IPS-18a (cell line): Measurements from ENCODE around the gene IMMP2L.

Source experiments
- H3K27ac ChIP-seq: one replicate; pipeline ENCODE4 v1.5.1; 2013; ENCODE audit warnings: low read length
- H3K27me3 ChIP-seq: one replicate; pipeline ENCODE4 v1.6.1; 2013; ENCODE audit warnings: mild to moderate bottlenecking, low read length; ENCODE audit not compliant: control insufficient read depth, insufficient read depth
- H3K36me3 ChIP-seq: one replicate; pipeline ENCODE4 v1.6.1; 2013; ENCODE audit warnings: low read depth, low read length; ENCODE audit not compliant: control insufficient read depth
- H3K4me1 ChIP-seq: one replicate; pipeline ENCODE4 v1.6.1; 2013; ENCODE audit warnings: low read depth, low read length; ENCODE audit not compliant: control insufficient read depth
- H3K4me3 ChIP-seq: one replicate; pipeline ENCODE4 v1.5.1; 2013; ENCODE audit warnings: low read length
- H3K9ac ChIP-seq: one replicate; pipeline ENCODE4 v1.6.1; 2013; ENCODE audit warnings: mild to moderate bottlenecking, low read length, moderate library complexity
- H3K9me3 ChIP-seq: one replicate; pipeline ENCODE4 v1.6.1; 2013; ENCODE audit warnings: low read depth, low read length; ENCODE audit not compliant: control insufficient read depth

The IMMP2L gene

GRCh38 chr7:111027396-111027795 is 534.9 kb downstream of the IMMP2L start:
- no peaks in the 10 kb centered on the region for H3K9me3 ChIP-seq
- H3K27me3 ChIP-seq = no peaks in the 10 kb centered on the region
- no peaks in the 10 kb centered on the region for H3K36me3 ChIP-seq
- H3K4me3 ChIP-seq = no peak overlapping the region
- H3K4me1 ChIP-seq = peaks cover 26% of the 10 kb centered on the region
- H3K9ac ChIP-seq = no peak overlapping the region
- no peak overlapping the region for H3K27ac ChIP-seq

DNA sequence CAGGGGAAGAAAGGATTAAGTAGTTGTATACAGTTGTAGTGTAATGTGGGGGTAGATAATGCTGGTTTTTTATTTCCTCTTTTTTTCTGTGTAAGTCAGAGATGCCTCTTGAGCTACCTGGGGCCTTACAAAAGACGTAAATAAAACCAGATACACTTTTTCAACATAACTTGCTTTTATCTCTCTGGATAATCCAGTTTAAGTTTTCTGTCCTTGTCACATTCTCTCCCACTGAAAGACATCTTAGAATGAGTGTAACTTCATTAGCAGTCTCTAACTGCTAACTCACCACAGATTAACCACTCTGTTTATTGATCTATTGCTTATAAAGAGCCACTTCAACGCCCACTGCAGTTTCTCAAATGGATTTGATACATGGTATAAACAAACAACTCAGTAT is 535.5 kb downstream of the IMMP2L start:
- no peak overlapping the region for H3K9ac ChIP-seq
- no peak overlapping the region for H3K4me3 ChIP-seq
- H3K27ac ChIP-seq = peak overlapping the region; percentile 15
- peaks cover 26% of the 10 kb centered on the region for H3K4me1 ChIP-seq
- no peaks in the 10 kb centered on the region for H3K27me3 ChIP-seq
- no peaks in the 10 kb centered on the region for H3K9me3 ChIP-seq
- H3K36me3 ChIP-seq = no peaks in the 10 kb centered on the region

- no peak overlapping the region for H3K9ac ChIP-seq
- H3K4me3 ChIP-seq = no peak overlapping the region
- H3K4me1 ChIP-seq = peaks cover 26% of the 10 kb centered on the region
- no peaks in the 10 kb centered on the region for H3K36me3 ChIP-seq
- no peaks in the 10 kb centered on the region for H3K27me3 ChIP-seq
- no peak overlapping the region for H3K27ac ChIP-seq
- H3K9me3 ChIP-seq = no peaks in the 10 kb centered on the region
Measured at GRCh38 chr7:111026343-111026742, 535.9 kb downstream of the IMMP2L start.

DNA sequence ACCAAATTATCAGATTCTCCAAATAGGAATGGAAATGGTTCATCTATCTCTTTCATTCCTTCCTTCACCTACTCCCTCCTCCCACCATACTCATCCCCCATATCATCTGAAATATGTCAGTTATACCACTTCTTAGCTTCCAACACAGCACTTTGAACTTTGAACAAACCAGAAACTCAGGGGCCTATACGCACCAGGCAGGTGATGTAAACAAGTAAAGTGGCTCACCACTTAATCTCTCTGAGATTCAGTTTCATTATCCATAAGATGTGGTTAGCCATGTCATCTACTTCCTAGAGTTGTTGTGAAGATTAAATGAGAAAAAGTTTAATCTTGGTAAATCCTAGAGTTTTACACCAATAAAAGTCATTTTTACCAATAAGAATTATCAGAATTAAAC is 537.3 kb downstream of the IMMP2L start:
- H3K4me1 ChIP-seq = peaks cover 26% of the 10 kb centered on the region
- no peak overlapping the region for H3K4me3 ChIP-seq
- no peaks in the 10 kb centered on the region for H3K9me3 ChIP-seq
- no peaks in the 10 kb centered on the region for H3K36me3 ChIP-seq
- H3K27me3 ChIP-seq = no peaks in the 10 kb centered on the region
- H3K27ac ChIP-seq = no peak overlapping the region
- H3K9ac ChIP-seq = no peak overlapping the region

GRCh38 chr7:111018960-111019736 is 543.1 kb downstream of the IMMP2L start:
- no peak overlapping the region for H3K4me3 ChIP-seq
- H3K4me1 ChIP-seq = peaks cover 11% of the 10 kb centered on the region
- no peaks in the 10 kb centered on the region for H3K36me3 ChIP-seq
- peak overlapping the region; percentile 9 for H3K9ac ChIP-seq
- H3K9me3 ChIP-seq = no peaks in the 10 kb centered on the region
- H3K27ac ChIP-seq = no peak overlapping the region
- H3K27me3 ChIP-seq = no peaks in the 10 kb centered on the region

DNA sequence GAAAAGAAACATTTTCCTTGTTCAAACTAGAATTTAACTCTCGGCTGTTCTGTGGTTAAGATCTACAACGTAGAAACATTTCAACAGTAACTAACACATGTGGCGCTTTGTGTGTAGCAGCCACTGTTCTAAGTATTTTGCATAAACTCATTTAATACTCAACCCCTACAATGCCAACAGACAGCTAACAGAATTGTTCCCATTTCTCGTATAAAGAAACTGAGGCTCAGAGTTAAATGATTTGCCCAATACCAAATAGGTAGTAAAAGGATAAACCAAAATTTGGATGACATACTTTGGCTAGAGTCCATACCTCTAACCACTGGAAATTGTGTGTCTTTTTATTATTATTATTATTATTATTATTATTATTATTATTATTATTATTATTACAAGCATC is 543.8 kb downstream of the IMMP2L start:
- H3K4me3 ChIP-seq = no peak overlapping the region
- no peaks in the 10 kb centered on the region for H3K9me3 ChIP-seq
- no peaks in the 10 kb centered on the region for H3K27me3 ChIP-seq
- no peak overlapping the region for H3K9ac ChIP-seq
- H3K27ac ChIP-seq = no peak overlapping the region
- H3K36me3 ChIP-seq = no peaks in the 10 kb centered on the region
- H3K4me1 ChIP-seq = peaks cover 11% of the 10 kb centered on the region

GRCh38 chr7:111014079-111014478 is 548.2 kb downstream of the IMMP2L start:
- Histone ChIP-seq H3K9ac (no peak overlapping the region), H3K4me3 (no peak overlapping the region), H3K27me3 (no peaks in the 10 kb centered on the region), H3K9me3 (no peaks in the 10 kb centered on the region), H3K36me3 (no peaks in the 10 kb centered on the region), H3K27ac (no peak overlapping the region), H3K4me1 (peaks cover 3% of the 10 kb centered on the region)

- no peaks in the 10 kb centered on the region for H3K4me1 ChIP-seq
Measured at GRCh38 chr7:111012799-111013675, 549.3 kb downstream of the IMMP2L start.

GRCh38 chr7:111012149-111012548 is 550.1 kb downstream of the IMMP2L start:
- no peaks in the 10 kb centered on the region for H3K27me3 ChIP-seq
- H3K9ac ChIP-seq = no peak overlapping the region
- no peaks in the 10 kb centered on the region for H3K36me3 ChIP-seq
- no peaks in the 10 kb centered on the region for H3K4me1 ChIP-seq
- no peak overlapping the region for H3K4me3 ChIP-seq
- H3K9me3 ChIP-seq = no peaks in the 10 kb centered on the region
- no peak overlapping the region for H3K27ac ChIP-seq

More at GRCh38 chr7:111012799-111013675, 549.3 kb downstream of the IMMP2L start:
- Histone ChIP-seq H3K9me3 (no peaks in the 10 kb centered on the region), H3K9ac (no peak overlapping the region), H3K36me3 (no peaks in the 10 kb centered on the region), H3K4me3 (no peak overlapping the region), H3K27ac (no peak overlapping the region), H3K27me3 (no peaks in the 10 kb centered on the region)

DNA sequence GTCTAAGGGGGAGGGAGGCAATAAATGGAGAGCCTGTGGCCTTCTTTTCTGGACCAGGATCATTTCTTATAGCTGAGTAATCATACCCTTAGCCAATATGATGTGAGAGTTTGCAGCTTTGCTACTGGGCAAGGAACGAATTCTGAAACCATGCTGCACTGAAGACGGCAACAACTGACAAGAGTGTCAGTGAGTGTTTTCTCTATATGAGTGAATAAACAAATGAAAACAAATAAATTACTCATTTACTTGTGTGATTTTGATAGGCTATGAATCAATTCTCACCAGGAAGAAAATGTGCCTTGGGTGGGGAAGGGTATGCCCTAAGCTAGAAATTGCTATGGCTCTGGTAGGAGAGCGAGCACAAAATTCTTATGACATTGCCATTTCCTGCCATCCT is 550.8 kb downstream of the IMMP2L start:
- H3K27me3 ChIP-seq = no peaks in the 10 kb centered on the region
- no peak overlapping the region for H3K4me3 ChIP-seq
- H3K4me1 ChIP-seq = no peaks in the 10 kb centered on the region
- no peaks in the 10 kb centered on the region for H3K9me3 ChIP-seq
- no peak overlapping the region for H3K27ac ChIP-seq
- no peaks in the 10 kb centered on the region for H3K36me3 ChIP-seq
- no peak overlapping the region for H3K9ac ChIP-seq

- Histone ChIP-seq H3K27ac (no peak overlapping the region), H3K4me3 (no peak overlapping the region), H3K27me3 (no peaks in the 10 kb centered on the region), H3K9ac (no peak overlapping the region), H3K4me1 (no peaks in the 10 kb centered on the region), H3K36me3 (no peaks in the 10 kb centered on the region), H3K9me3 (no peaks in the 10 kb centered on the region)
Measured at GRCh38 chr7:111010798-111011197, 551.5 kb downstream of the IMMP2L start.
